ENCODE data around the gene WDR83.
A peak's percentile ranks its signal among the peaks of the same experiment; 100 is the strongest.

The WDR83 gene

DNA sequence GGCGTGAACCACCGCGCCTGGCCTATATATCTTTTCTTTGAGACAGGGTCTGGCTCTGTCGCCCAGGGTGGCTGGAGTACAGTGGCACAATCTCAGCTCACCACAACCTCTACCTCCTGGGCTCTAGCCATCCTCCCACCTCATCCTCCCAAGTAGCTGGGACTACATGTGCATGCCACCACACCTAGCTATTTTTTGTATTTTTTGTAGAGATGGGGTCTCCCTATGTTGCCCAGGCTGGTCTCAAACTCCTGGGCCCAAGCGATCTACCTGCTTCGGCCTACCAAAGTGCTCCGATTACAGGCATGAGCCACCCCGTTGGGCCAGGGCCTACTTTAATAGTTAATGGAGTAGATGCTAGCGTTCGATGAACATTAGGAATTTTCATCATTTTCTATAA, 53.7 kb downstream of the WDR83 start:
- DNase-seq = no peak

DNA sequence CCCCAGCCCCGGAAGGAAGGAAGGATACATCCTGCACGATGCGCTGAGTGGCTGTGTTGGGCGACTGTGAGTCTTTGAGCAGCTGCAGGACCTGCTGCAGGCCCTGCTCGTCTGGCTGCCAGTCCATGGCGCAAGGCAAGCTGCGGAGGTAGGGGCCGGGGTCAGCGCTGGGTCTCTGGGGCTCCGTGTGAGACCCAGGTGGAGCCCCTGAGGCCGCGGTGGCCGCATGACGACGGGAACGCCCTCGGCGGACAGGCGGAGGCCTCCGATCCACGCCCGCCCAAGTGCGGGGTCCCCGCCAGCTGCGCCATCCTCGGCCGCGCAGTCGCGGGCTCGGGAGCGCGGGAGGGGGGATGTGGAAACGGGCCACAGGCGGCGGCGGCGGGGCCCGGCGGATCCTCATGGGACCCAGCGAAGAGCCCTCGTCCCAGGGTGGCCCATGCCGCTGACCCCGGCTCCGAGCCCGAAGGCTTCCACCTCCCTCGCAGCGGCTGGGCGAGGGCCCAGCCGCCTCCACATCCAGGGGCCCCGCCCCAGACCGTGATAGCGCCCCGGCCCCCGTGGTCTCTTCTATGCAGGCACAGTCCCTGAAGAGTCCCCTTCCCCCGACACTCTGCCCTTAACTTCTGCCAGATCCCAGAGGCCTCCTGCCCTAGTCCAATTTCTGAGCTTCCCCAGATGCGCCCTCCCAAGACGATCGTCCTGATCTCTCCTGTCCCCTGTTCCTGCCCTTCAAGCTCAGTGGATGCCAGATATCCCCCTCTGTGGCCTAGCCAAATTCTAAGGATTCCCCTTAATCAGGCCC, 54.4 kb downstream of the WDR83 start:
- DNase-seq = no peak

- peak; percentile 43 for DNase-seq
These were observed 55.3 kb downstream of the WDR83 start for GRCh38 chr19:12721656-12722565.

DNA sequence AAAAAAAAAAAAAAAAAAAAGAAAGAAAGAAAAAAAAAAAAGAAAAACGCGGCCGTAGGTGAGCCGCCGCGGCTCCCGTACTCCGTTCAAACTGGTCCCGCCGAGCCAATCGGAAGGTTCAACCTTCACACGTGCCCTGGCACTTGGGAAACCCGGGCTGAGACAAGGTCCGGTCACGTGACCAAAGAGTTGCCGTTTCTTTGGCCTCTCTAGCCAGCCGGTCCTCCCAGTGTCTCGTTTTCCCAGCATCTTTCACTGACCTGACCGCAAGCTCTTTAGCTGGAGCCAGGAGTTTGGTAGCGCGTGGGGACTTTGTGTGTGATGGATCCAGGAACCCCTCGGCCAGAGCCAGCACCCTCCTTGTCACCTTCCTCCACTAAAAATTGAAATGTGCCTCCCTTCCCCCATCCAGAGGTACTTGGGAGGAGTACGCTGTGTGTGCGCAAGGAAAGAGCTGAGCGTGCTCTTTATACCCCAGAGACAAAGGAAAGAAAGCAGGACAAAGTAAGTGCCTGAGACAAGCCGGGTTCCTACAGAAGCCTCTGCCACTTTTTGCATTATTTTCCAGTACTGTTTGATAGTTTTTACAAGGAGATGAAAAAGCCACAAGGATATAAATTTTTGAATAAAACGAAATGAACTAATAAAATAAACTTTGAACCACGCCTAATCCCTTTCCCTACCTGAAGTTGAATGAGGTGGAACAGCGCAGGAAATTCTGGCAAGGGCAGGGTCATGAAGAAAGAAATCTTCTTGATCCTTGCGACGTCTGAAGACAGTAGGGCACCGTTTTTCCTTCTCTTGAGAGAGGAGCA, 56.2 kb downstream of the WDR83 start:
- peak; percentile 90 for DNase-seq

DNA sequence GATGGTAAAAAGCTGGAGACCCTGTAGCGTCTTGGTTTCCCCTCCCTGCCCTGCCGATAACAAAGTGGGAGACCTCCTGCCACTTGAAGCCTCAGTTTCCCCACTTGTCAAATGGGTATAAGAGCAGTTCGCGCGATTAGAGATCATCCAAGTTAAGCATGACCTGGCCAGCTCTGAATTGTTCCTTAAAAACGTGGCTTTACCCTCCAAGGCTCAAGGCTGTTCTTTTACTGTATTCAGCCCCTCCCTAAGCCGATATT, 56.7 kb downstream of the WDR83 start:
- DNase-seq = no peak

DNA sequence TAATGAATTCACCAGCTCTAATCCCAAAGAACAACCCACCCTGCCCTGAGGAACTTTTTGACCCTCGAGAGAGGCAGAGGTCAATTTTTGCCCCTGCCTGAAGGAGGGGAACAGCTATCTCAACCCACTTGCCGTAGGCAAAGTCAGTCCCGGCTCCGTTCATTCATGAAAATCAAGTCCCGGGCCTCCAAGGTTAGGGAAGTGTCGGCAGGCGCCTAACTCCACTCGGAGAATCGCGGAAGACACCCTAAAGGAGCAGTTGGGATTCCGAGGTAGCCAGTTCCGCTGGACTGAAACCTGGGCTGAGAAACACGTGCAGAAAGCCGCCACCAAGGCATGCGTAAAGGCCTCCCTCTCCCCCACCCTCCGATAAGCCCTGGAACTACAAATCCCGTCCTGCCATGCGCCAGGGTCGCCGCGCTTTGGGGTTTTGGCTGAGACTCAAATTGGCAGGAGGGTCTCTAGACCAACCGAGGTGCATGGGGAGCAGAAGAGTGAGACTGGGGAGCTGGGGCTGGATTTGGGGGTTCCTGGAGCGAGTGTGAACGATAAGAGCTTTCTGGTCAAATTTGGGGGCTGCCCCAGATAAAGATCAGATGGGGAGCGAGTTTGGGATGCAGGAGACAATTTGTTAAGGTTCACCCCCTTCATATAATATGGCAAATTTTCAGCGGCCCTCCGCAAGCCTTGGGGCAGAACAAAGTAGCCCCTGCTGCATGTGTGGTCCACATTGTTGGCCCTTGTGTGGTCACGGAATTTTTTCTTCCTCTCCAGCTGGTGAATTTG, 57.2 kb downstream of the WDR83 start, which contains the start of gene TNPO2:
Gene TNPO2, minus strand, starts transcription at position 292 of the 786 bp plus-strand sequence. CDS start 2,955 bp downstream, outside the sequence.
- DNase-seq = peak; percentile 48

Data from T-helper 9 cell (primary cell).